GM21423 (cell line): ENCODE results near the gene RFX8.
"Not testable (repeated sequence)": the region's sequence is repeated elsewhere in the genome, so short reads cannot be mapped to it uniquely, and the experiment has no call there.

Experiments used
- ATAC-seq: cut with Tn5 transposase; IDR thresholded peaks from one replicate; pipeline ENCODE4 v1.9.1; 2021; ENCODE audit warnings: mild to moderate bottlenecking, moderate library complexity; ENCODE audit not compliant: unreplicated experiment

Gene RFX8

GRCh38 chr2:101442042-101442666 lies 32.8 kb downstream of the RFX8 start:
- no peak for ATAC-seq

- no peak for ATAC-seq
Measured at GRCh38 chr2:101440127-101440738, 34.7 kb downstream of the RFX8 start.

- no peak for ATAC-seq
Measured at GRCh38 chr2:101439716-101440115, 35.2 kb downstream of the RFX8 start.

DNA sequence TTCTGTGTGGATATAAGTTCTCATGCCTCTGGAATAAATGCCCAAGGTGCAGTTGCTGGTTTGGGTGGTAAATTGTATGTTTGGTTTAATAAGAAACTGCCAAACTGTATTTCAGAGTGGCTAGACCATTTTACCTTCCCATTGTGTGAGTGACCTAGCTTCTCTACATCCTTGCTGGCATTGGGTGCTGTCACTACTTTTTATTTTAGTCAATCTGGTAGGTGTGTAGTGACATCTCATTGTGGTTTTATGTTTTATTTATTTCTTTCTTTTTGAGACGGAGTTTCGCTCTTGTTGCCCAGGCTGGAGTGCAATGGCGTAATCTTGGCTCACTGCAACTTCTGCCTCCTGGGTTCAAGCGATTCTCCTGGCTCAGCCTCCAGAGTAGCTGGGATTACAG lies 36.4 kb downstream of the RFX8 start:
- ATAC-seq, result not testable (repeated sequence)

DNA sequence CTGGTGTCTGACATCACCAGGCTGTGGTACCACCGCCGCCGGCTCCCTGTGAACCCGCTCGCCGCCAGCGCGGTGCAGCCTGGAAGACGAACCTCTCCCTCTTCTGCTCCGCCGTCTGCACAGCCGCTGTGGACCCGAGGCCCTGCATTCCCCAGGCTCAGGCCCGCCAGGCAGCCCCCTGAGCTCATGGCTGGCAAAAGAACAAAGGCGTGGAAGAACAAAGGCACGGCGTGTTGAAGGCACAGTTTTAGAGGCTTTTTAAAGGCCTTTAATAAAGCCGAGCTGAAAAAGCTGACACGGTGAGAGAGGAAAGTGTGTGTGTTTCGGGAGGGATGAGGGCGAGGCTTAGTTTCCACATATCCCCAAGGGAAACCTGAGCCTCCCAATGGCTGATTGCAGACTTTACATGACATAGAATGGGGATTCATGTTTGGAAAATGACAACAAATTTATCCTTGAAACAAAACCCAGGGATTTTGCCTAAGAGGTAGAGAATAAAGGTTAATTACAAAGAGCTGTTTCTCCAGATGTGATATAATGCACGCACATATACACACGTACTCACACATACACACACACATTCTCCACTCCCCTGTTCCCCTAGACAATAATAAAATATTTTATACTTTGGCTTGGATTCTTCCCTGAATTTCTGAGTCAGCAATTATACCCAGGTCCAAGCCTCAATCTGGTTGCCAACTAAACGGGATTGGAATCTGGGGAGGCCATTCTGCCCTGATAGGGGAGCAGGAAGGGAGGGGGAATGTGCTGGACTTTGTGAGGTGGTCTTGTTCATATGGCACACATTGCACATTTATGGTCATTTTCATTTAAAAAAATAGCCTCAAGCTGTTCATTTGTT lies 39.7 kb downstream of the RFX8 start:
- ATAC-seq, result no peak

GRCh38 chr2:101433465-101433864 lies 41.4 kb downstream of the RFX8 start:
- no peak for ATAC-seq

DNA sequence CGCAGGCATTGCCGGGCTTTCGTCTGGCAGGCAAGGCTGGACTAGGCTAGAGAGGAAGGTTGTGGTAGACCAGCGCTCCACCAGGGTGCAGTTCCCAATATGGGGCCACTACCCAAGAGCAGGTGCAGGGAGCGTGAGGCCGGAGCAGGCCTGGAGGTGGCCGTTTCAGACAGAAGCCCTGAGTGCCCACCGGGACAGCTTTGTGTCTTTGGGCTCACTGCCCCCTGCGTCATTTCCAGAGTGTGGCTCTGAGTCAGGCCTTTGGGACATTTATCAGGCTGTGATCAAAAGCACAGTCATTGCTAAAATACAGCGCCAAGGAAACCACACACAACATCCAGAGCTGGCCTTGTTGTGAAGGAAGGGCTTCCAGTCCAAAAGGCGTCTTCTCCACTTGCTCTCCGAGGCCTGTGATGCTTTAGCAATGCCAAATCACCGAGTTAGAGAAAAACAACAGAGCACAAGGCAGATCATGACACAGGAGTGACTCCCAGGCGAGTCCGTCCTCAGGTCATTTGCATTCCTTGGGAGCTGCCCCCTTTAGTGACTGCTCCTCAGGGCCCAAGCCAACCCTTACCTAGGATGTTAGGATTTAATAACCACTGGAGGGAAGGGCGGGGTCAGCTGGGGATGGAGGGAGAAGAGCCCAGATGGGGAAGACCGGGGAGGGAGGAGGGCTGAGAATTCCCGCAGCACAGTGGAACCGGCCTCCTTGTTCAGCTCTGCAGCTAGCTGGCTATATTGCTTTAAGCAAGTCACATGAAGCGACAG lies 42.3 kb downstream of the RFX8 start:
- ATAC-seq, result no peak

GRCh38 chr2:101431486-101431885 lies 43.4 kb downstream of the RFX8 start:
- no peak for ATAC-seq

- no peak for ATAC-seq
Measured at GRCh38 chr2:101430156-101430555, 44.8 kb downstream of the RFX8 start.

- no peak for ATAC-seq
Measured at GRCh38 chr2:101429453-101429852, 45.5 kb downstream of the RFX8 start.

DNA sequence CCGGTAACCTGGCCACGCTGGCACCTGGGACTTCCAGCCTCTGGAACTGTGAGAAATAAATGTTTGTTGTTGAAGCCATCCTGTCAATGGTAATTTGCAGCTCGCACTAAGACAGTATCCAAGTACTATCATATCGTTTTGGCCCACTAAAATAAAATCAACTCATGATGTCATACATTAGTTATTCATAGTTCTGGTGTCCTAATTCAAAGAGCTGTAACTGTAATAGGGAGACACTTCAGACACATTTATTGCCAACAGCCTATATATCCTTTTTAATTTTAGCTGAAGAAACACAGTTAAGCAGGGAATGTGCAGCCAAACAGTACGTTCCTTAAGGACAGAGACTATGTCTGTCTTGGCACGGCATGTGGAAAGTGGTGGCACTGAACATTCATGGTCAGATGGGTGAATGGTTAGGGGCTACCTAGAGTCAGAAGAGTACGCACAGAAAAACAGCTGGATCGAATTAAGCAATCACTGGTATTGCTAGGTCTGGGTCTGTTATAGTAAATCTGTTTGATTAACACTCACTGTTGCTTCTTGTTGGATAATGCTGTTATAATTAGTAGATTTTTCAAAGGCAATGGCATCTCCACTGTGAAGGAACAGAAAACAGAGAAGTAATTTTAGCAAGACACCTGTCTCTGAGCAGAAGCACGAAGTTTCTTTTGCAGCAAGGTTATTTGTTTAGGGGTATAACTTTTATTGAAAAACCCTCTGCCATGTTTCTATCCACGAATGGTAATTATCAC lies 46.3 kb downstream of the RFX8 start:
- ATAC-seq, result no peak

DNA sequence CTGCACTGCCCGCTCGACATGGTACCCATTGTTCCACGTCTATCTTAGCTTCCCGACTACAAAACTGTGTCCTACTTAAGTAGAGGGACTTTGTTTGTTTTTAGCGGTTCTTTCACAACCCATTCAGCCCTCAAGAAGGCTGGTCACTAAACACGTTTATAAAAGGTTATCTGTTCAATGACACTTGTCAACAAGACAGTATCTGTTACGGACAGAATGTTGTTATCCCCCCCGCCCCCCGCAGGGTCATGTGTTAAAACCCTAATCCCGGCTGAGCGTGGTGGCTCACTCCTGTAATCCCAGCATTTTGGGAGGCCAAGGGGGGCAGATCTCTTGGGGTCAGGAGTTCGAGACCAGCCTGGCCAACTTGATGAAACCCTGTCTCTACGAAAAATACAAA lies 47.2 kb downstream of the RFX8 start:
- no peak for ATAC-seq

DNA sequence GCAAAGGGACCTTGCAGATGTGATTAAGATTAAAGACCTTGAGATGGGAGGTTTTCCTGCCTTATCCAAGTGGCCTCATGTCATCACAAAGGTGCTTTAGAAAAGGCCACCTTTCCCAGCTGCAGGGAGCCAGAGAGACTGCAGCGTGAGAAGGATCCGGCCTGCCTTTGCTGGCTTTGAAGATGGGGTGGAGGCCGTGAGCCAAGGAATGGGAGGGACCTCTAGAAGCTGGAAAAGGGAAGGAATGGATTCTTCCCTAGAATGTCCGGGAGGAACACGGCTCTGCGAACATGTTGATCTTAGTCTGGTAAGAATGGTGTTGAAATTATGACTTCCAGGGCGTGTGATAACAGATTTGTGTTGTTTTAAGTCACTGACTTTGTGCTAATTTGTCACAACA lies 47.7 kb downstream of the RFX8 start:
- ATAC-seq, result no peak

GRCh38 chr2:101426822-101427221 lies 48.1 kb downstream of the RFX8 start:
- ATAC-seq, result no peak

DNA sequence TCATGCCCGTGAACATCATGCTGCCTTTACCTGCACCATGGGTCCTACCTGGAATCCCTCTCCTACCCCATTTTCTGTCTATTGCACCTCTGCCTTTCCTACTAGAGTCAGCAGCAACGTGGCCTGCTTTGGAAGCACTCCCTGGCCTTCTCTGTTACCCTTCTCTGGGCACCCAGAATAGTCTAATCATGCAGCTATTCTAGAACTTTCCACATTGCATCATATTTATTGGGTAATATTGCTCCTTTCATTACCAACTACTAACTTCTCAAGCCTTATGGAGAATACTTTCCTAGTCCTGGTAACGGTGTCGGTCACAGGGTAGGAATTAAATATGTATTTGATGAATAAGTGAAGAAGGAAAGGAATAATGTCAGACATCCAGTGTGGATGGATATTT lies 54.3 kb downstream of the RFX8 start:
- no peak for ATAC-seq

DNA sequence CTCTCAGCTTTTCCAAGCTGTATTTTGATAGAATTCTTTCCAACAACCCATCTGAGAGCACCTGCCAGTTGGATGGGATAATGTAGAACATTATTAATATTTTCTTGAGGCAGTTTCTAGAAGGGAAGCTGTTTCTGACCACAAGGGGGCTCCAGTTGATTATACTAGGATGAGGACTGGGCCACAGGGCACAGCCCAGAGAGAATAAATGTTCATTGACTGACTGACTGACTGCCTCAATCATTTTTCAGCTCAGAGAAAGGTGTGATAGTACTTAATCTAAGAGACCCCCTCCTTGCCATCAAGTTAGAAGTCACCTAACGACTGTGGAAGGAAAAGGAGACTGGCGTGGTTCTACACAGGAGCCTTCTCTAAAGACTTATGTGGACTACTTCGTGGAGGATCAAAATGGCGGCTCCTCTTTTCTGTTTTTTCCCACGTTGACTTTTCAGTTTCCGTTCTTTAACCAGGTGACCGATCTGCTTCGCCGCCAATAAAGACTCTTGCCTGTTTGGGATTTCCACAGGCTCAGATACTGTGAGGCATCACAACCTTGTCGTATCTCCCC lies 55.7 kb downstream of the RFX8 start:
- no peak for ATAC-seq

GRCh38 chr2:101418460-101419095 lies 56.3 kb downstream of the RFX8 start:
- ATAC-seq, result no peak

GRCh38 chr2:101416609-101417008 lies 58.3 kb downstream of the RFX8 start:
- ATAC-seq, result no peak

DNA sequence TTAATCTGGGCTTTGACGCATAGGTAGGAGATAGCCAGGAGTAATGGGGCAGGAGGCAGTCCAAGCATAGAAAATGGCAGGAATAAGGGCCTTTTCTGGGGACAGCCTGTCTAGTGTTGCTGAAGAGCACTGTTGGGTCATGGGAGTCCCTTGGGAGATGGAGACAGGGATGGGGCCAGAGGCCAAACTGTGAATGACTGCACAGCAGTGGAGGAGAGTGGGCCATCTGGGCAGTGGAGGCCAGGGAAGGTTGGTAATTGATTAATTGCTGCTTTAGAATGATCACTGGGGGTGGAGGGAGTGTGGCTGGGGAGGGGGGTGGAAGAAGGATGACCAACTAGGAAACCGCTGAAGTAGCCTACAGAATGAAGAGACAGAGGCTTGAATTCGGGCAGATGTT lies 59.0 kb downstream of the RFX8 start:
- ATAC-seq, result no peak

- ATAC-seq, result no peak
Measured at GRCh38 chr2:101415220-101415619, 59.7 kb downstream of the RFX8 start.
